Kidney epithelial cell (primary cell): ENCODE data around the gene GSTP1. TPM values are rescaled to one million over a fixed set of nuclear protein-coding genes. Genes with fewer than 3 reads are reported as not detected.
"Not testable (repeated sequence)": the region's sequence is repeated elsewhere in the genome, so short reads cannot be mapped to it uniquely, and the experiment has no call there.

Source experiments
- DNase-seq: peaks from one replicate; pipeline ENCODE4 v3.0.0-alpha.2; 2010; ENCODE audit warnings: low read depth
- H3K27me3 ChIP-seq: 2 replicates; pipeline ENCODE4 v1.6.0; 2011; ENCODE audit warnings: low read length; ENCODE audit not compliant: control insufficient read depth, insufficient read depth
- H3K36me3 ChIP-seq: 2 replicates; pipeline ENCODE4 v1.5.1; 2011; ENCODE audit warnings: low read length; ENCODE audit not compliant: control insufficient read depth, insufficient read depth
- H3K4me3 ChIP-seq: 2 replicates; pipeline ENCODE4 v1.5.1; 2011; ENCODE audit warnings: low read depth, mild to moderate bottlenecking, control low read depth, low read length
- total RNA-seq: library from RNA; depleted of rRNA; stranded (reverse); fragments of >200 nt; gene quantifications from 2 replicates; pipeline ENCODE4 v1.2.3, GENCODE V29; 2015
- TF ChIP-seq, protein P1 (sequence below): IDR thresholded peaks from 2 replicates; pipeline ENCODE4 v1.5.1; 2011; ENCODE audit warnings: mild to moderate bottlenecking, moderate library complexity, low read length, control low read depth, inconsistent platforms; ENCODE audit not compliant: insufficient read depth, poor library complexity, severe bottlenecking

The GSTP1 gene
- total RNA-seq, 1 donor from 2014 or later, result 1,390 TPM

- TF ChIP-seq, protein P1, sequence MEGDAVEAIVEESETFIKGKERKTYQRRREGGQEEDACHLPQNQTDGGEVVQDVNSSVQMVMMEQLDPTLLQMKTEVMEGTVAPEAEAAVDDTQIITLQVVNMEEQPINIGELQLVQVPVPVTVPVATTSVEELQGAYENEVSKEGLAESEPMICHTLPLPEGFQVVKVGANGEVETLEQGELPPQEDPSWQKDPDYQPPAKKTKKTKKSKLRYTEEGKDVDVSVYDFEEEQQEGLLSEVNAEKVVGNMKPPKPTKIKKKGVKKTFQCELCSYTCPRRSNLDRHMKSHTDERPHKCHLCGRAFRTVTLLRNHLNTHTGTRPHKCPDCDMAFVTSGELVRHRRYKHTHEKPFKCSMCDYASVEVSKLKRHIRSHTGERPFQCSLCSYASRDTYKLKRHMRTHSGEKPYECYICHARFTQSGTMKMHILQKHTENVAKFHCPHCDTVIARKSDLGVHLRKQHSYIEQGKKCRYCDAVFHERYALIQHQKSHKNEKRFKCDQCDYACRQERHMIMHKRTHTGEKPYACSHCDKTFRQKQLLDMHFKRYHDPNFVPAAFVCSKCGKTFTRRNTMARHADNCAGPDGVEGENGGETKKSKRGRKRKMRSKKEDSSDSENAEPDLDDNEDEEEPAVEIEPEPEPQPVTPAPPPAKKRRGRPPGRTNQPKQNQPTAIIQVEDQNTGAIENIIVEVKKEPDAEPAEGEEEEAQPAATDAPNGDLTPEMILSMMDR, result peak; percentile 24
- Histone ChIP-seq H3K36me3 (no peaks in the 10 kb centered on the region), H3K4me3 (no peak overlapping the region), H3K27me3 (no peaks in the 10 kb centered on the region)
- no peak for DNase-seq
Measured at GRCh38 chr11:67545280-67545679, 38.3 kb upstream of the GSTP1 start.

DNA sequence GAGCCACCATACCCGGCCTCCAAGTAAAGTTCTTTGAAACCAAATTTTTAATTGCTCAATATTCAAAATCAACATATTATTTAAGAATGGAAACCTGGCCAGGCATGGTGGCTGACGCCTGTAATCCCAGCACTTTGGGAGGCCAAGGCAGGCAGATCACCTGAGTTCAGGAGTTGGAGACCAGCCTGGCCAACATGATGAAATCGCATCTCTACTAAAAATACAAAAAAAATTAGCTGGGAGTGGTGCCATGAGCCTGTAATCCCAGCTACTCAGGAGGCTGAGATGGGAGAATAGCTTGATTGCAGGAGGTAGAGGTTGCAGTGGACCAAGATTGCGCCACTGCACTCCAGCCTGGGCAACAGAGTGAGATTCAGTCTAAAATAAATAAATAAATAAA is 35.5 kb upstream of the GSTP1 start:
- H3K4me3 ChIP-seq, H3K27me3 ChIP-seq, H3K36me3 ChIP-seq, DNase-seq: not testable (repeated sequence)

- Histone ChIP-seq H3K36me3 (no peaks in the 10 kb centered on the region), H3K4me3 (no peak overlapping the region), H3K27me3 (no peaks in the 10 kb centered on the region)
- DNase-seq, result no peak
- TF ChIP-seq, protein P1, result no peak
Measured at GRCh38 chr11:67548555-67549110, 35.0 kb upstream of the GSTP1 start.

- Histone ChIP-seq H3K4me3 (no peak overlapping the region), H3K27me3 (no peaks in the 10 kb centered on the region), H3K36me3 (no peaks in the 10 kb centered on the region)
- DNase-seq, result no peak
- TF ChIP-seq, protein P1, result no peak
Measured at GRCh38 chr11:67551127-67551526, 32.5 kb upstream of the GSTP1 start.

DNA sequence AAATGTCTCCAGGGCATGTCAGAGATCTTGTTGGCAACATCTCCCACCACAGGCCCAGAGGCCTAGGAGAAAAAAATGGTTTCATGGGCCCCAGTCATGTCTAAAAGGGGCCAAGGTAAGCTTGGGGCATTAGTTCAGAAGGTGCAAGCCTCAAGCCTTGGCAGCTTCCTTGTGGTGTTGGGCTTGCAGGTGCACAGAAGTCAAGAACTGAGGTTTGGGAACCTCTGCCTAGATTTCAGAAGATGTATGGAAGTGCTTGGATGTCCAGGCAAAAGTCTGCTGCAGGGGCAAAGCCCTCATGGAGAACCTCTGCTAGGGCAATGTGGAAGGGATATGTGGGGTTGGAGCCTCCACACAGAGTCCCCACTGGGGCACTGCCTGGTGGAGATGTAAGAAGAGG is 31.9 kb upstream of the GSTP1 start:
- not testable (repeated sequence) for H3K4me3 ChIP-seq, DNase-seq, H3K36me3 ChIP-seq, H3K27me3 ChIP-seq

DNA sequence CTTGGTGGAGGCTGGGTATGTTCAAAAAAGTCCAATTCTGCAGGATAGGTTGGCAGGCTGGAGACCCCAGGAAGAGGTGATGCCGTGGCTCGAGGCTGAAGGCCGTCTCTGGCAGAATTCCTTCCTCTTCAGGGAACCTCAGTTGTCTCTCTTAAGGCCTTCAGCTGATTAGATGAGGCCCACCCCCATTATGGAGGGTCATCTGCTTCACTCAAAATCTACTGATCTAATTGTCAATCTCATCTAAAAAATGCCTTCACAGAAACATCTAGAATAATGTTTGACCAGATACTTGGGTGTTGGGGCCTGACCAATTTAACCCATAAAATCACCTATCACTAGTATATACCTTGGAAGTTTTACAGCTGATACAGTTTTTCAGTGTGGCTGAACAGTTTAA is 27.4 kb upstream of the GSTP1 start:
- Histone ChIP-seq H3K4me3 (no peak overlapping the region), H3K27me3 (no peaks in the 10 kb centered on the region), H3K36me3 (no peaks in the 10 kb centered on the region)
- no peak for DNase-seq
- TF ChIP-seq, protein P1, result no peak

GRCh38 chr11:67558084-67558772 is 25.4 kb upstream of the GSTP1 start:
- no peak for DNase-seq
- TF ChIP-seq, protein P1, result no peak
- no peaks in the 10 kb centered on the region for H3K27me3 ChIP-seq
- no peak overlapping the region for H3K4me3 ChIP-seq
- no peaks in the 10 kb centered on the region for H3K36me3 ChIP-seq
